Measurements from ENCODE around the gene PAX6. TPM values are rescaled to one million over a fixed set of nuclear protein-coding genes. Genes with fewer than 3 reads are reported as not detected.

The PAX6 gene
- polyA plus RNA-seq, 1 experiment = not detected

DNA sequence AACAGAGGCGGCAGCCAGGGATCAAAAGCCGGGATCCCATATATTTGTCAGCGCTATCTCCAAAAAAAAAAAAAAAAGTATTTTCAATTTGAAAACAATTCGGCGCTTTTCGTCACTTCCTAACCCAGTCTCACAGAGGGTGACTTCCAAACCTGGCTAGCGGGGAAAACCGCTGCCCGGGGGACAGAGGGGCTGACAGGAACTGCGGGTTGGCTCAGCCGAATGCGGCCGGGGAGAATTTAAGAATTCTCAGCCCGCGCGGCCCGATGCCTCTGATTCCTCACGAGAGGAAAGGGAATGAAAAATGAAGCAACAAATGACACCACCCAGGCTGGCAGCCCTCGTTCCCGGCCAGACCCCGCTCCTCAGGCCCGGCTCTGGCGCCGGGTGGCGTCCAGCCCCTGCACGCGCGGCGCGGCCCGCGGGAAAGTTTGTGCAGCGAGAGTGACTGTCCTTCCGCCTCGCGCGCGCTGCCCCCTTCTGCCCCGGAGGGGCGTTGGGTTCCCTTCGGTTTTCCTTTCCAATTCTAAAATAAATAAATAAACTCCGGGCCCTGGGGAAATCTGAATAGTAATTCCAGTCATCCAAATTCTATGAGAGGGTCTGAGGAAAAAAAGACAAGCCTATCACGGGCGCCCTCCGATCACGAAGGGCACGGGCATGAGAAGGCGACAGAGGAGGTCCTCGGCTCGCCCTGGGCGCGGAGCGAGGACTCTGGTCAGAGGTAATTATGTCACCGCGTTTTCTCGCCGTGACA lies 4.8 kb upstream of the PAX6 start:
- H3K4me3 ChIP-seq (ENCODE audit: low read depth, low read length) = no peak overlapping the region
- ChIA-PET POLR2A (no interaction called here), CTCF (no interaction called here)
- H3K36me3 ChIP-seq (ENCODE audit: control insufficient read depth, insufficient read depth, low read length) = no peaks in the 10 kb centered on the region
- DNase-seq (ENCODE audit: low read depth) = no peak
- peaks cover 88% of the 10 kb centered on the region for H3K27me3 ChIP-seq (ENCODE audit: control insufficient read depth, insufficient read depth, low read length)
- TF ChIP-seq, protein P1, sequence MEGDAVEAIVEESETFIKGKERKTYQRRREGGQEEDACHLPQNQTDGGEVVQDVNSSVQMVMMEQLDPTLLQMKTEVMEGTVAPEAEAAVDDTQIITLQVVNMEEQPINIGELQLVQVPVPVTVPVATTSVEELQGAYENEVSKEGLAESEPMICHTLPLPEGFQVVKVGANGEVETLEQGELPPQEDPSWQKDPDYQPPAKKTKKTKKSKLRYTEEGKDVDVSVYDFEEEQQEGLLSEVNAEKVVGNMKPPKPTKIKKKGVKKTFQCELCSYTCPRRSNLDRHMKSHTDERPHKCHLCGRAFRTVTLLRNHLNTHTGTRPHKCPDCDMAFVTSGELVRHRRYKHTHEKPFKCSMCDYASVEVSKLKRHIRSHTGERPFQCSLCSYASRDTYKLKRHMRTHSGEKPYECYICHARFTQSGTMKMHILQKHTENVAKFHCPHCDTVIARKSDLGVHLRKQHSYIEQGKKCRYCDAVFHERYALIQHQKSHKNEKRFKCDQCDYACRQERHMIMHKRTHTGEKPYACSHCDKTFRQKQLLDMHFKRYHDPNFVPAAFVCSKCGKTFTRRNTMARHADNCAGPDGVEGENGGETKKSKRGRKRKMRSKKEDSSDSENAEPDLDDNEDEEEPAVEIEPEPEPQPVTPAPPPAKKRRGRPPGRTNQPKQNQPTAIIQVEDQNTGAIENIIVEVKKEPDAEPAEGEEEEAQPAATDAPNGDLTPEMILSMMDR (IDR thresholded peaks at IDR 0.05; ENCODE audit: insufficient read depth, low read depth, low read length) = no peak

DNA sequence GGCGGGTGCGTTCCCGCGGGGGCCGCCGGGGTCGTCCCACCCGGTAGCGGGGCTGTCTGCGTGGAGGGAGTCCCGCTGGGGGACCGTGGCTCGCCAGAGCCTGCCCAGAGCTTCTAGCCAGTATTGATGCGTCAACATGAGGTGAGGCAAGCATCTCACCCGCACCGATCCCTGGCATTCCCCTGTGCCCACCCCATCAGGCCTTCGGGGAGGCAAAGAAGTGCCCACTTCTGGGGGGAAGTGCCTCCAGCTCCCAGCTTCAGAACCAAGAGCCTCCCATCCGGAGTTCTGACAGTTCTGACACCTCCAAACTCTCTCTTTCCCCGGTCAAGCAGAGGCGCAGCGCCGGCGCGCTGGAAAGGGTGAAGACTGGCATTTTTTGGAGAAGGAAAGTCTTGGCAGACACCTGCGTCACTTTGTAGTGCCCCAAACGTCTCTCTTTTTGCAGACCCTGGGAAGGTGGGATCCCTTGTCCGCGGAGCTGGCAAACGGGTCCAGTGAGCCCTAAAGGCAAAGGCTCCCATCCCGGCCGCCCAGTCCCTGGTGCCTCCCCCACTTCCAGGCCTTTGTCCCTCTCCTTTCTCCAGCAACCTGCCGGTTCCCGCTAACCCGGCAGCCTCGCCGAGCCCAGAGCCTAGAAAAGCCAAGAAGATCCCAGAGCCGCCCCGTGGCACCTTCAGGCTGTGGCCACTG lies 3.2 kb upstream of the PAX6 start:
- DNase-seq (ENCODE audit: low read depth) = no peak
- TF ChIP-seq, protein P1 (IDR thresholded peaks at IDR 0.05; ENCODE audit: insufficient read depth, low read depth, low read length) = no peak
- Histone ChIP-seq H3K36me3 (ENCODE audit: control insufficient read depth, insufficient read depth, low read length) (no peaks in the 10 kb centered on the region), H3K4me3 (ENCODE audit: low read depth, low read length) (no peak overlapping the region), H3K27me3 (ENCODE audit: control insufficient read depth, insufficient read depth, low read length) (peaks cover 82% of the 10 kb centered on the region)
- ChIA-PET CTCF (no interaction called here), POLR2A (no interaction called here)

DNA sequence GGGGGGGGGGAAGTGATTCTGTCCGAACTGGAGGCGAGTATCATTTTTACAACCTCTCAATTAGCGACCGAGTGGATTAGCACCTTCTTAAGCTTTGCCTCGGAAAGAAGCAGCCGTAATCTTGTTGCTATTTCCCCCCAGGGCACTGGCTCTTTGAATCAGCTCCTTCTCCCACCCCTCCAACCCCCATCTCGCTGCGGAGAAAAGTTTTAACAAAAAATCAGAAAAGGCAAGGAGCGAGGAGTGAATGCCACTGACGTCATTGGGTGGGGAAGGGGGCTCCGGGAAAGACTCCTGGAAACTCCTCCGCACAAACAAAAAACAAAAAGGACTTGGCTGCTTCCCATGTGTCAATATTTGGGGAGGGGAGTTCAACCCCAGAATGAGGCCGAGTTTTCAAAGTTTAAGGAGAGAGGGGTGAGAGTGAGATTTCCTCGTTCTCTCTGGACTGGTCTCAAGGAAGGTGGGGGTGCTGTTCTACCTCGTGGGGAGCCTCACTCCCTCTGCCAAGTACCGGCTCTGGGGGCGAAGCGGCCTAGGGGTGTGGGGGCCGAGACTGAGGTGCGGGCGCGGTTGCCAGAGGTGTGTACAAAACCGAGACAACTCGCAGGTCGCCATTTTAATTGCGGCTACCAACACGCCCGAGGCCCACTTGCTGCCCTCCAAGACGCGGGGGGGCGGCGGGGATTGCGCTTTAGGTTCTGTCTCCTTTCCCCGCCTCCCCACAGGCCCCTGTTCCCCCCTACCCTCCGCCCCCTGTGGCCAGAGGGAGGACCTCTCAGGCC lies 2.5 kb upstream of the PAX6 start:
- Histone ChIP-seq H3K27me3 (ENCODE audit: control insufficient read depth, insufficient read depth, low read length) (peaks cover 79% of the 10 kb centered on the region), H3K36me3 (ENCODE audit: control insufficient read depth, insufficient read depth, low read length) (no peaks in the 10 kb centered on the region), H3K4me3 (ENCODE audit: low read depth, low read length) (no peak overlapping the region)
- CTCF ChIA-PET = interaction anchor here (0.7 kb wide), 1 partner anchor 9 kb away, joined by 3 read pairs; no protein-coding TSS in a partner anchor
- POLR2A ChIA-PET = no interaction called here
- TF ChIP-seq, protein P1 (IDR thresholded peaks at IDR 0.05; ENCODE audit: insufficient read depth, low read depth, low read length) = no peak
- no peak for DNase-seq (ENCODE audit: low read depth)

DNA sequence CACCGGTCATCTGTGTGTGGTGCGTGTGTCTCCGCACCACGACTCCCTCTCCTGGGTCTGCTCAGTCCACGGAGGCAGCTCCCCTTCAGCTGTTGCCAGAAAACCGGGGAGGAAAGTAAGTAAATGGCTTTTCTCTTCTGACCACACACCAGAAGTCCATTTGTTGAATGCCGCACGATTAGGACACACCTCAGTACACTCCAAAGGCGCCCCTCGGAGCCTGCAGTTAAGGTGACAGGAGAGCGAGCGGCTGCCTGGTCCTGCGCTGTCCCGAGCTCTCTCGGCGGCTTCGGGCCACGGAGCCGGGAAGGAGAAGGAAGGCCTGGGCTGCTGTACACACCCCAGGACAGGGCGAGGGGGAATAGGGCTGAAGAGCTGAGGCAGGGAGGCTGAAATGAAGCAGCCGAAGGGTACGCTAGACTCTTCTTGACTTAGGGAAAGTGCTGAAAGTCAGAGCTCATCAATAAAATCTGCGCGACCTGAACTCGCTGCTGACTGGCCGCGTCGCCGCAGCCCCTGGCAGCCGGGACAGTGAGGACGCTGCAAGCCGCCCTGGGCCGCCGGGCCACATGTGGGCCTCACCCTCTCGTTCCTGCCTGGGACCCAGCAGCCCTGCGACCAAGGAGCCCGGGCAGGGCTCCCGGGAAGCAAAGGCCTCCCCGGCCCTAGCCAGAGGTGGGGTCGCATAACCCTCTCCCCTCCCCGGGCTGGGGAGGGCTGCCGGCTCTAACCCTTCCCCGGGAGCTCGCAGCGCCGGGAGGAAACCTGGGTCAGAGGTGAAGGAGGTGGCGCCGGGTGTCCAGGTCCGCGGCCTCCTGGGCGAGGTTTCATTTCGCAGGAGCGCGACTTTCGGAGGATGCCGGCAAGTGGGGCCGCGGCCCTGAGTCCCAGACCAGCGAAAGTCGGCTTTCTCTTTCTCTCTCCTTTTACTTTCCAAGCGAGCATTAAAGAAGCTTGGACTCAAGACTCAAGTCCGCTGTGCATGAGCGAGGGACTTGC lies 1.6 kb upstream of the PAX6 start:
- ChIA-PET CTCF (interaction anchor here (0.7 to 1.6 kb wide), 3 partner anchors 8 to 14 kb away, joined by 3 to 5 read pairs (median 4); no protein-coding TSS in a partner anchor), POLR2A (no interaction called here)
- Histone ChIP-seq H3K36me3 (ENCODE audit: control insufficient read depth, insufficient read depth, low read length) (no peaks in the 10 kb centered on the region), H3K4me3 (ENCODE audit: low read depth, low read length) (peak overlapping the region; percentile 20), H3K27me3 (ENCODE audit: control insufficient read depth, insufficient read depth, low read length) (peaks cover 78% of the 10 kb centered on the region)
- TF ChIP-seq, protein P1 (IDR thresholded peaks at IDR 0.05; ENCODE audit: insufficient read depth, low read depth, low read length) = no peak
- DNase-seq (ENCODE audit: low read depth) = no peak

Data from BJ (cell line).